Sigmoid colon (tissue), 7 donors: ENCODE measurements around the gene PTPRE. TPM values are rescaled to one million over a fixed set of nuclear protein-coding genes. Genes with fewer than 3 reads are reported as not detected.
A peak's percentile ranks its signal among the peaks of the same experiment; 100 is the strongest.

Source experiments
- DNase-seq: peaks from one replicate; pipeline ENCODE4 v3.0.0-alpha.2; 2019
- H3K27ac ChIP-seq, 4 donors: fragments of 200-600 bp; sonication (generic); one replicate each; pipeline ENCODE4 v1.5.1; 2016 to 2019; ENCODE audit warnings: mild to moderate bottlenecking in 1 of 4
- H3K27me3 ChIP-seq, 3 donors: fragments of 200-600 bp; sonication (generic); one replicate each; pipeline ENCODE4 v1.5.1; 2019; ENCODE audit warnings: mild to moderate bottlenecking in 1 of 3
- H3K36me3 ChIP-seq, 4 donors: fragments of 200-600 bp; sonication (generic); one replicate each; pipeline ENCODE4 v1.5.1; 2016 to 2019
- H3K4me1 ChIP-seq, 4 donors: fragments of 200-600 bp; sonication (generic); one replicate each; pipeline ENCODE4 v1.5.1; 2017 to 2019
- H3K4me3 ChIP-seq, 4 donors: fragments of 200-600 bp; sonication (generic); one replicate each; pipeline ENCODE4 v1.5.1; 2017 to 2019; ENCODE audit warnings: mild to moderate bottlenecking in 2 of 4, moderate library complexity in 1 of 4
- H3K9me3 ChIP-seq, 4 donors: fragments of 200-600 bp in 3 of 4; sonication (generic) in 3 of 4; one replicate each; pipeline versions ENCODE4 v1.5.1 to v1.6.1; 2013 to 2019
- EP300 ChIP-seq, 4 donors: sonication (generic); formaldehyde crosslinking; IDR thresholded peaks; one replicate each; pipeline ENCODE4 v1.6.1; 2017; ENCODE audit warnings: antibody characterized with exemption in 4 of 4
- POLR2A ChIP-seq, 2 donors: fragments of 450-650 bp; IDR thresholded peaks; one replicate each; pipeline ENCODE4 v1.6.1; 2016; ENCODE audit warnings: antibody characterized with exemption in 2 of 2, mild to moderate bottlenecking in 2 of 2, moderate library complexity in 2 of 2
- POLR2AphosphoS5 ChIP-seq, 4 donors: sonication (generic); formaldehyde crosslinking; IDR thresholded peaks; one replicate each; pipeline ENCODE4 v1.6.1; 2017; ENCODE audit warnings: antibody characterized with exemption in 4 of 4
- WGBS, 2 donors: extraction: QIAGEN DNeasy Blood & Tissue Kit; methylation state at CpG; one replicate each; pipeline ENCODE4 v1.1.7; 2013; 5-methylcytosine and 5-hydroxymethylcytosine counted together
- intact Hi-C: fragments of 100-400 bp; cut with DNase I; formaldehyde crosslinking; loops from one replicate; pipeline ENCODE4 v1.15.1; 2023
- polyA plus RNA-seq, 3 donors: library from polyadenylated mRNA; stranded (reverse); fragments of 200-250 nt; gene quantifications; one replicate each; pipeline ENCODE4 v1.2.3, GENCODE V29; 2013
- total RNA-seq, 4 donors: library from RNA; depleted of rRNA; stranded (reverse); fragments of >200 nt; gene quantifications; one replicate each; pipeline ENCODE4 v1.1.0, GENCODE V29; 2016
- TF ChIP-seq, protein P1 (sequence below), 4 experiments: fragments of 450-650 bp in 3 of 4; fragments of 200-600 bp in 1 of 4; IDR thresholded peaks; one replicate each; pipeline ENCODE4 v1.5.1; 2016 to 2019; ENCODE audit warnings: antibody characterized with exemption in 4 of 4, mild to moderate bottlenecking in 3 of 4, moderate library complexity in 2 of 4
- donor health status: healthy with polysubstance abuse.
- donor health status: Bipolar disorder and iron deficiency.
- donor health status: healthy.

PTPRE gene
- total and polyA plus RNA-seq, 7 donors, result 4.2 to 17.9 (median 11.9) TPM

DNA sequence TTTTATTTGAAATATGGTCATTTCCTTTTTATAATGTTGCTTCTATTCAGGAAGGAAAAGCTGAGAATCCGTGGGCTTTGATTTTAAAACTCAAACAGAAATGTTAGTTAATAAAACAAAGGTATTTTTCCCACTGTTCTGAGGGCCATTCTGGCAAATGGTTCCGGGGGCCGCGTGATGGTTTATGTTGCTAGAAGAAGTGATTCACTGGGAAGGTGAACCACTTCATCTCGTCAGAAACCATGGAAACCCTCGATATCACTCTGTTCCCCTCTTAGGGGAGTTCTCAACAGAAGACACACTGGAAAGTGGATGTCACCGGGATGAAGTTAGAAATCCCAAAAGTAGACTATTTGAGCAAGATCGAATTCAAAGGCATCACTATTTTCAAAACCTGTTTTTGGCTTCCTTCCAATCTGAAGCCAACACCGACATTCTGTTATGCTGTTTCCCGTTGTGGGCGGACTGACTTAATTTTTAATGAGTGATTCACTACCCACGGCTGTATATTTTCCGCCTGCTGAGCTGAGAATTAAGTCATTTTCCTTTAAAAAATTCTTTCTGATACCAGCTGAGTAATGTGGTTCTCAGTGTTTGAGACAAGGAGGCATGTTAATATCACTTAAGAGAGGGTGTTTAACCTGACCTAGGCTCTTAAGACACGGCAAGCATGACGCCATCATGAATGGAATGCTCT is 84.1 kb downstream of the PTPRE start:
- Histone ChIP-seq H3K9me3 (no peaks in the 10 kb centered on the region), H3K27me3 (no peaks in the 10 kb centered on the region), H3K4me1 (peaks cover 0 to 7% (median 2%) of the 10 kb centered on the region in 4 donors), H3K36me3 (no peaks in the 10 kb centered on the region), H3K27ac (peak overlapping the region; percentile 13 to 69 (median 64)), H3K4me3 (no peak overlapping the region)
- no peak for TF ChIP-seq POLR2A (IDR thresholded peaks at IDR 0.05)
- no peak for TF ChIP-seq EP300 (IDR thresholded peaks at IDR 0.05)
- TF ChIP-seq, protein P1, sequence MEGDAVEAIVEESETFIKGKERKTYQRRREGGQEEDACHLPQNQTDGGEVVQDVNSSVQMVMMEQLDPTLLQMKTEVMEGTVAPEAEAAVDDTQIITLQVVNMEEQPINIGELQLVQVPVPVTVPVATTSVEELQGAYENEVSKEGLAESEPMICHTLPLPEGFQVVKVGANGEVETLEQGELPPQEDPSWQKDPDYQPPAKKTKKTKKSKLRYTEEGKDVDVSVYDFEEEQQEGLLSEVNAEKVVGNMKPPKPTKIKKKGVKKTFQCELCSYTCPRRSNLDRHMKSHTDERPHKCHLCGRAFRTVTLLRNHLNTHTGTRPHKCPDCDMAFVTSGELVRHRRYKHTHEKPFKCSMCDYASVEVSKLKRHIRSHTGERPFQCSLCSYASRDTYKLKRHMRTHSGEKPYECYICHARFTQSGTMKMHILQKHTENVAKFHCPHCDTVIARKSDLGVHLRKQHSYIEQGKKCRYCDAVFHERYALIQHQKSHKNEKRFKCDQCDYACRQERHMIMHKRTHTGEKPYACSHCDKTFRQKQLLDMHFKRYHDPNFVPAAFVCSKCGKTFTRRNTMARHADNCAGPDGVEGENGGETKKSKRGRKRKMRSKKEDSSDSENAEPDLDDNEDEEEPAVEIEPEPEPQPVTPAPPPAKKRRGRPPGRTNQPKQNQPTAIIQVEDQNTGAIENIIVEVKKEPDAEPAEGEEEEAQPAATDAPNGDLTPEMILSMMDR (IDR thresholded peaks at IDR 0.05), result no peak
- TF ChIP-seq POLR2AphosphoS5 (IDR thresholded peaks at IDR 0.05), result peak in 1 of 4 donors; percentile 24
- 56 to 80% methylated on average over 15 of the region's 15 CpGs for WGBS, 2 donors
- peak; percentile 64 for DNase-seq
- intact Hi-C loops, result no loop called here

DNA sequence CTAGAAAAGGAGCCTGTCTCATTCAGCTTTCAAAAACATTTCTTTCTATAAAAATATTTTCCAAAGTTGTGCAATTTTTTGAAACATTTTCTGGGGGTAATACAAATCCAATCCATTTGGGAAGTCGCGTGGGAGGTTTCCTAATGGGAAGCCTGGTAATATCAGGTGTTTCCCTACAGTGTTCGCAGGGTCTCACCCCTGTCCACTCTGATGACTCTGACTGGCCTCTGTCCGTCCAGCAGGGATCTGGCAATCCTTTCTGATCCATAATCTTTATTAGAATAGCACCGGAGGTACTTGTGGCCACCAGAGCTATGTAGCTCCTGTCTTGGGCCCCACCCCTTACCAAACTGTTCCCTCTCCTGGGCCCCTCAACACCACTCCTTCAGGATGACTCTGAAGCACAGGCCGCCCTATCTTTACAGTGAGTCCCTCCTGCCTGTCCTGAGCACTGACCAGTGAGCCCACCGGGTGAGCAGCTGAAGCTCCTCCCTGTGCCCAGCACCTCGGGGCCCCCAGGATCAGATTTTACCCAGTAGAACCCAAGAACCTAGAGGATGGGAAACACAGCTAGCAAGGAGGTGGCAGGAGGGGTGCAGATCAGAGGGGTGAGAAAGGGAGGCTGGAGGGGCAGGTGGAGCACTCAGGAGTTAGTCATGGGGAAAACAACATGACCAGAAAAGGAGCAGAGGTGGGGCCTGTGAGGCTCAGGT is 84.8 kb downstream of the PTPRE start:
- TF ChIP-seq, protein P1 (IDR thresholded peaks at IDR 0.05), result no peak
- no peak for TF ChIP-seq EP300 (IDR thresholded peaks at IDR 0.05)
- TF ChIP-seq POLR2AphosphoS5 (IDR thresholded peaks at IDR 0.05), result no peak
- no peak for TF ChIP-seq POLR2A (IDR thresholded peaks at IDR 0.05)
- Histone ChIP-seq H3K4me3 (no peak overlapping the region), H3K9me3 (no peaks in the 10 kb centered on the region), H3K27ac (peak overlapping the region; percentile 52 to 69 (median 64)), H3K36me3 (no peaks in the 10 kb centered on the region), H3K27me3 (no peaks in the 10 kb centered on the region), H3K4me1 (peaks cover 0 to 7% (median 2%) of the 10 kb centered on the region in 4 donors)
- intact Hi-C loops, result no loop called here
- 84 to 85% methylated on average over 8 of the region's 8 CpGs for WGBS, 2 donors
- peak; percentile 72 for DNase-seq

DNA sequence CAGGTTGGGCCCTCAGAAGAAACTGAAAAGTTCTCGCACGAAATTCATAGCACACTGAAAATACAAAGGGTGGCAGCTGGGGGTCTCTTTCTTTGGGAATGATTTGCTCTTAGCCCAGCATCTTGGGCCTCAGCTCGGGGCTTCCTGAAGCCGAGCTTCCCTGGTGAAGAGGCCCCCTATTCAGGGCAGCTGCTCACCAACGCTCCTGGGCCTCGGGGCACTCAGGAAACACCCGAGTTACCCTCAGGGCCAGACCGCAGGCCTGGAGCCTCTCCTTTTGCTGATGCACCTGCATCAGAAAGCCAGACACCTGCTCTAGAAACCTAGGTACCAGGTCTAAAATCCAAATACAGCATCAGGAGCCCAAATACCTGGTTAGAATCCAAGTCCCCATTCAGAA is 85.5 kb downstream of the PTPRE start:
- no peaks in the 10 kb centered on the region for H3K9me3 ChIP-seq

DNA sequence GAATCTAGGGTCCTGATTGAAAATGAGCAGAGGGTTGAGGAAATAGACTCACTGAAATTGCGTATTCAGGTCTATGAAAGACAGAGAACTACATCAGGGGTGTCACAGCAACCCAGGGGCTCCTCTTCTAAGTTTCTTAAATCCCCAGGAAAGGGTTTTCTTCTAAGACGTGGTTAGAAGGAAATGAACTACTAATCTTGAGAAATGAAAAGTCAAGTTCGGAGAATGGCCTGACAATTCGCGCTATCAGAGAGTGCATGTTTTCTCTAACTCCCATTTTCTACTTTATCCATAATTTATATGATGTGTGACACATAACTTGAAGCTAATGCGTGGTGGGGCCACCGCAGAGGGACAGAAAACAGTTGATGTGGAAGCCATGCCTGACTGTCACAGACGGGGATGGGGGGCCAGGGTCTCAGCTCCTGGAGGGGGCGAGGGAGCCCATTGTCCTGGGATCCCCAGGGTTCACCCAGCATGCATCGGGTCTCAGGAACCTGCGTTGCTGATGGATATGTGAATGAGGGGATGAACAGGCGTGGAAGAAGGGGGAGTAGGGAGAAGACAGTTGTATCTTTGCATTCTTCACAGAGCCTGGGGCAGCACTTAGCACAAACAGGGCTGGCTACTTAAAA is 86.3 kb downstream of the PTPRE start:
- WGBS, 2 donors, result 91 to 95% methylated on average over 12 of the region's 12 CpGs
- peak; percentile 50 for DNase-seq
- intact Hi-C loops, result no loop called here
- Histone ChIP-seq H3K9me3 (no peaks in the 10 kb centered on the region), H3K4me1 (peaks cover 0 to 20% (median 7%) of the 10 kb centered on the region in 4 donors), H3K4me3 (no peak overlapping the region), H3K36me3 (no peaks in the 10 kb centered on the region), H3K27ac (no peak overlapping the region), H3K27me3 (no peaks in the 10 kb centered on the region)
- TF ChIP-seq EP300 (IDR thresholded peaks at IDR 0.05) (no peak), POLR2A (IDR thresholded peaks at IDR 0.05) (no peak), POLR2AphosphoS5 (IDR thresholded peaks at IDR 0.05) (no peak)
- TF ChIP-seq, protein P1 (IDR thresholded peaks at IDR 0.05), result no peak

More for the DNA sequence above, 85.5 kb downstream of the PTPRE start:
- no peaks in the 10 kb centered on the region for H3K36me3 ChIP-seq
- WGBS, 2 donors, result 70 to 88% methylated on average over 8 of the region's 8 CpGs
- peak; percentile 27 for DNase-seq
- H3K4me1 ChIP-seq, result peaks cover 0 to 12% (median 5%) of the 10 kb centered on the region in 4 donors
- intact Hi-C loops, result no loop called here
- H3K4me3 ChIP-seq, result no peak overlapping the region
- no peak for TF ChIP-seq POLR2AphosphoS5 (IDR thresholded peaks at IDR 0.05)
- TF ChIP-seq, protein P1 (IDR thresholded peaks at IDR 0.05), result no peak
- TF ChIP-seq EP300 (IDR thresholded peaks at IDR 0.05), result no peak
- TF ChIP-seq POLR2A (IDR thresholded peaks at IDR 0.05), result no peak
- H3K27ac ChIP-seq, result peak overlapping the region in 3 of 4 donors; percentile 59 to 69 (median 68)
- no peaks in the 10 kb centered on the region for H3K27me3 ChIP-seq
